GM10248 (cell line): Measurements from ENCODE around the gene IP6K1.
"Not testable (repeated sequence)": the region's sequence is repeated elsewhere in the genome, so short reads cannot be mapped to it uniquely, and the experiment has no call there.

Experiments
- CTCF ChIA-PET: fragments of 300-600 bp; sonication (Branson Sonifier 250); formaldehyde crosslinking; extraction: SDS; loops from one replicate; lab custom pipeline; 2021; ENCODE audit warnings: antibody characterized with exemption; lab: Yijun Ruan, JAX
- POLR2A ChIA-PET: fragments of 350-650 bp; sonication (Branson Sonifier 250); formaldehyde crosslinking; extraction: SDS; loops from one replicate; lab custom pipeline; 2020; ENCODE audit warnings: antibody characterized with exemption; lab: Yijun Ruan, JAX
- DNase-seq: peaks from one replicate; pipeline ENCODE4 v3.0.0; 2012; ENCODE audit errors: extremely low spot score
- CTCF ChIP-seq: IDR thresholded peaks from 2 replicates; pipeline ENCODE4 v1.5.1; 2012; ENCODE audit warnings: mild to moderate bottlenecking, low read depth; ENCODE audit errors: extremely low read depth, missing control alignments, control extremely low read depth

IP6K1 gene

GRCh38 chr3:49759226-49759625 is 27.1 kb downstream of the IP6K1 start:
- ChIA-PET POLR2A (no interaction called here), CTCF (interaction anchor here (1.5 to 1.7 kb wide), 2 partner anchors 10 to 13 kb away, joined by 3 read pairs; no protein-coding TSS in a partner anchor)
- DNase-seq: no peak
- TF ChIP-seq CTCF: no peak

- DNase-seq: no peak
- CTCF ChIA-PET: interaction anchor here (0.9 to 2.7 kb wide), 7 partner anchors 10 to 218 kb away, joined by 3 to 10 read pairs (median 3); no protein-coding TSS in a partner anchor
- POLR2A ChIA-PET: interaction anchor here (0.6 kb wide), 1 partner anchor 98 kb away, joined by 3 read pairs; no protein-coding TSS in a partner anchor
- no peak for TF ChIP-seq CTCF
Observed at GRCh38 chr3:49757197-49757596, 29.1 kb downstream of the IP6K1 start.

GRCh38 chr3:49756036-49756435 is 30.3 kb downstream of the IP6K1 start:
- ChIA-PET CTCF (interaction anchor here (1.2 to 2.7 kb wide), 2 partner anchors 11 to 23 kb away, joined by 3 to 10 read pairs; no protein-coding TSS in a partner anchor), POLR2A (no interaction called here)
- DNase-seq: no peak
- TF ChIP-seq CTCF: no peak

GRCh38 chr3:49754536-49754935 is 31.8 kb downstream of the IP6K1 start:
- ChIA-PET CTCF (no interaction called here), POLR2A (no interaction called here)
- TF ChIP-seq CTCF: no peak

GRCh38 chr3:49751501-49751900 is 34.8 kb downstream of the IP6K1 start:
- CTCF ChIA-PET: no interaction called here
- DNase-seq: no peak
- POLR2A ChIA-PET: no interaction called here
- no peak for TF ChIP-seq CTCF

More at GRCh38 chr3:49754536-49754935, 31.8 kb downstream of the IP6K1 start:
- no peak for DNase-seq

GRCh38 chr3:49750056-49750455 is 36.3 kb downstream of the IP6K1 start:
- TF ChIP-seq CTCF: no peak
- CTCF ChIA-PET: interaction anchor here (1.3 kb wide), 1 partner anchor 53 kb away, joined by 3 read pairs; the partner anchor contains the start of gene INKA1
- POLR2A ChIA-PET: no interaction called here
- no peak for DNase-seq

- DNase-seq, POLR2A ChIA-PET: not testable (repeated sequence)
- CTCF ChIA-PET: interaction anchor here (1.0 to 1.3 kb wide), 5 partner anchors 10 to 91 kb away, joined by 3 to 5 read pairs (median 3); partner anchors contain the start of genes AMIGO3 and INKA1
Observed at GRCh38 chr3:49748874-49749273, 37.5 kb downstream of the IP6K1 start.
